ENCODE measurements around the gene BSN.

The BSN gene

DNA sequence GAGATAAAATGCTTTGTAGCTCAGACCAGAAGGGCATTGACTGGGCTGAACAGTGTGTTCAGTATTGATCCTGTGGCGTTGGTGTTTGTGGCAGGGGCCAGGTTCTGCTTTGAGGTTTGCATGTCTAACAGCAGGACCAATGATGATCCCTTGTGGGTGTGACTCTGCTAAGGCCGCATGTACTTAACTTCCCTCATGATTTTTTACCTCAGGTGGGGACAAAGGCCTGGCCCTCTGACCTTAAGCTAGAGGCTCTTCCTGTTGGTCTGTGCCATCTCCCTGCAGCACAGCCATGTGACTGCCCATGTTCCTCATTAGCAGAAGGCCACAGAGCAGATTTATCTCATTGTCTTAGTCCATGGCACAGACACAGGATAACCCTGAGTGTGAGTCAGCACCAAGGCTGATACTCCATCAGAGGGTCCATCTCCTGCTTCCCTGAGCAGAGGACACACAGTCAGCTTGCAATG is 34.3 kb upstream of the BSN start:
- Histone ChIP-seq H3K27me3 (no peaks in the 10 kb centered on the region), H3K27ac (no peak overlapping the region), H3K4me1 (peaks cover 0 to 40% (median 6%) of the 10 kb centered on the region in 4 donors), H3K36me3 (peaks cover 0 to 36% (median 20%) of the 10 kb centered on the region in 3 donors), H3K4me3 (no peak overlapping the region), H3K9me3 (no peaks in the 10 kb centered on the region)
- DNase-seq: no peak
- intact Hi-C loops (cut with DNase I; ENCODE audit: low total_unique reads): no loop called here
- TF ChIP-seq, protein P1, sequence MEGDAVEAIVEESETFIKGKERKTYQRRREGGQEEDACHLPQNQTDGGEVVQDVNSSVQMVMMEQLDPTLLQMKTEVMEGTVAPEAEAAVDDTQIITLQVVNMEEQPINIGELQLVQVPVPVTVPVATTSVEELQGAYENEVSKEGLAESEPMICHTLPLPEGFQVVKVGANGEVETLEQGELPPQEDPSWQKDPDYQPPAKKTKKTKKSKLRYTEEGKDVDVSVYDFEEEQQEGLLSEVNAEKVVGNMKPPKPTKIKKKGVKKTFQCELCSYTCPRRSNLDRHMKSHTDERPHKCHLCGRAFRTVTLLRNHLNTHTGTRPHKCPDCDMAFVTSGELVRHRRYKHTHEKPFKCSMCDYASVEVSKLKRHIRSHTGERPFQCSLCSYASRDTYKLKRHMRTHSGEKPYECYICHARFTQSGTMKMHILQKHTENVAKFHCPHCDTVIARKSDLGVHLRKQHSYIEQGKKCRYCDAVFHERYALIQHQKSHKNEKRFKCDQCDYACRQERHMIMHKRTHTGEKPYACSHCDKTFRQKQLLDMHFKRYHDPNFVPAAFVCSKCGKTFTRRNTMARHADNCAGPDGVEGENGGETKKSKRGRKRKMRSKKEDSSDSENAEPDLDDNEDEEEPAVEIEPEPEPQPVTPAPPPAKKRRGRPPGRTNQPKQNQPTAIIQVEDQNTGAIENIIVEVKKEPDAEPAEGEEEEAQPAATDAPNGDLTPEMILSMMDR (IDR thresholded peaks at IDR 0.05): no peak

DNA sequence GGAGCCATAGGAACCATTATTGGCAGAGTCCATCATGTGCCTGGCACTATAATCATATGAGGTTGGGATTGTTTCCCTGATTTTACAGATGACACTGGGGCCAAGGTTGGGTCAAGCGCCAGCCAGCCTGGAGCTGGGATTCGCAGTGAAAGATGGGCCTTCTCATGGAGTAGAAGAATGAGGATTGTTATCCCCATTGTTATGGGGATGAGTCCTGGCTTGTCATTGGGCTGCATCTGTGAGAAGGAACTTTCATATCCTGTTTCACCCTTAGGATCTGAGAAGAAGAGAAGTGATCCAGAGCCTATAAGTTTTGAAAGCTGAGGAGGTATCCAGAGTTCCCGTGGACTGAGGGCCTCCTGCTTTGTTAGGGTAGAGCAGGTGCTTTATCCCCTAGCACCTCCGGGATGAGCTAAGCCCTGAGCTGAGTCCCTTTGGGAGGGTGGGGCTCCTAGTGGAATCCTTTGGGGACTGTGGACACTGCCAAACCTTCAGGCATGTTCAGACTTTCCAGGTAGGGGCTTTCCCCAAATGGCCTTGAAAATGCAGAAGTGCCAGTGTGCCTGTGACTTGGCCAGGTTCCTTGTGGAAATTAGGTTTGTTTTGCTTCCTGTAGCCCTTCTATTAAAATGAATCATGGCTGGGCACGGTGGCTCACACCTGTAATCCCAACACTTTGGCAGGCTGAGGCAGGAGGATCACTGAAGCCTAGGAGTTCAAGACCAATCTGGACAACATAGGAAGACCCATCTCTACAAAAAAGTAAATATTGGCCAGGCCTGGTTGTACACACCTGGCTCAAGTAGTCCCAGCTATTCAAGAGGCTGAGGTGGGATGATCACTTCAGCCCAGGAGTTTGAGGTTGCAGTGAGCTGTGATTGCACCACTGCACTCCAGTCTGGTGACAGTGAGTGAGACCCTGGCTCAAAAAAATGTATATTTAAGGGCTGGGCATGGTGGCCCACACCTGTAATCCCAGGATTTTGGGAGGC is 30.2 kb upstream of the BSN start:
- intact Hi-C loops (cut with DNase I; ENCODE audit: low total_unique reads): no loop called here
- TF ChIP-seq, protein P1 (IDR thresholded peaks at IDR 0.05): no peak
- no peaks in the 10 kb centered on the region for H3K27me3 ChIP-seq
- H3K4me1 ChIP-seq: peaks cover 0 to 36% (median 6%) of the 10 kb centered on the region in 4 donors
- no peak overlapping the region for H3K27ac ChIP-seq
- H3K36me3 ChIP-seq: peaks cover 0 to 16% (median 12%) of the 10 kb centered on the region in 3 donors
- no peaks in the 10 kb centered on the region for H3K9me3 ChIP-seq
- DNase-seq: no peak
- H3K4me3 ChIP-seq: no peak overlapping the region

GRCh38 chr3:49529567-49529966 is 24.7 kb upstream of the BSN start:
- TF ChIP-seq, protein P1 (IDR thresholded peaks at IDR 0.05): no peak
- Histone ChIP-seq H3K4me1 (peaks cover 0 to under 1% (median 0%) of the 10 kb centered on the region in 4 donors), H3K4me3 (no peak overlapping the region), H3K27ac (no peak overlapping the region), H3K27me3 (no peaks in the 10 kb centered on the region), H3K9me3 (no peaks in the 10 kb centered on the region), H3K36me3 (peaks cover 29 to 49% (median 39%) of the 10 kb centered on the region in 3 donors)
- no peak for DNase-seq
- intact Hi-C loops (cut with DNase I; ENCODE audit: low total_unique reads): no loop called here

GRCh38 chr3:49530231-49530630 is 24.0 kb upstream of the BSN start:
- no peaks in the 10 kb centered on the region for H3K27me3 ChIP-seq
- no peaks in the 10 kb centered on the region for H3K9me3 ChIP-seq
- H3K4me3 ChIP-seq: no peak overlapping the region
- H3K27ac ChIP-seq: no peak overlapping the region
- no peak for DNase-seq
- peaks cover 29 to 43% (median 35%) of the 10 kb centered on the region in 3 donors for H3K36me3 ChIP-seq
- TF ChIP-seq, protein P1 (IDR thresholded peaks at IDR 0.05): no peak
- intact Hi-C loops (cut with DNase I; ENCODE audit: low total_unique reads): no loop called here
- peaks cover 0 to 5% (median 0%) of the 10 kb centered on the region in 4 donors for H3K4me1 ChIP-seq

DNA sequence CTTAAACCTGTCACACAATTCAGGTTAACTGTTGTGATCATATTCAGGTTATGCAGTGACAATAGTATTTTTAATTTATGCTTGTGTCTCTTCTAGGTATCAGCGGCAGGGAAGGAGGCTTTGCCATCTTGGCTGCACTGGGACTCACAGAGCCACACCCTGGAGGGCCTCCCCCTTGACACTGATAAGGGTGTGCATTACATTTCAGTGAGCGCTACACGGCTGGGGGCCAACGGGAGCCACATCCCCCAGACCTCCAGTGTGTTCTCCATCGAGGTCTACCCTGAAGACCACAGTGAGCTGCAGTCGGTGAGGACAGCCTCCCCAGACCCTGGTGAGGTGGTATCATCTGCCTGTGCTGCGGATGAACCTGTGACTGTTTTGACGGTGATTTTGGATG is 23.6 kb upstream of the BSN start:
- peaks cover 0 to 5% (median 0%) of the 10 kb centered on the region in 4 donors for H3K4me1 ChIP-seq
- no peak overlapping the region for H3K4me3 ChIP-seq
- TF ChIP-seq, protein P1 (IDR thresholded peaks at IDR 0.05): no peak
- H3K9me3 ChIP-seq: no peaks in the 10 kb centered on the region
- intact Hi-C loops (cut with DNase I; ENCODE audit: low total_unique reads): no loop called here
- H3K27me3 ChIP-seq: no peaks in the 10 kb centered on the region
- peaks cover 29 to 42% (median 35%) of the 10 kb centered on the region in 3 donors for H3K36me3 ChIP-seq
- DNase-seq: no peak
- no peak overlapping the region for H3K27ac ChIP-seq

Data from tibial artery (tissue), 4 donors.